PC-3 (cell line): ENCODE data around the gene SRCAP. TPM values are rescaled to one million over a fixed set of nuclear protein-coding genes. Genes with fewer than 3 reads are reported as not detected.

Experiments used
- ATAC-seq: fragments of 200-7000 bp; cut with Tn5 transposase; 2 replicates; pipeline ENCODE4 v1.9.1; 2020; ENCODE audit warnings: mild to moderate bottlenecking, moderate library complexity
- BruUV-seq: library from RNA; stranded (reverse); fragments of 400-500 nt; replicated peaks from 2 replicates; lab custom pipeline; 2021; lab: Mats Ljungman, UMichigan
- CTCF ChIA-PET: fragments of 300-600 bp; sonication (Branson Sonifier 250); formaldehyde crosslinking; loops from one replicate; lab custom pipeline; 2022; ENCODE audit warnings: antibody characterized with exemption; lab: Charles Lee
- POLR2A ChIA-PET: fragments of 300-600 bp; sonication (Branson Sonifier 250); formaldehyde crosslinking; loops from one replicate; lab custom pipeline; 2022; ENCODE audit warnings: antibody characterized with exemption; ENCODE audit not compliant: unreplicated experiment; lab: Charles Lee
- DNase-seq: peaks from one replicate; pipeline ENCODE4 v3.0.0-alpha.2; 2015
- H2AFZ ChIP-seq: fragments of 300-600 bp; sonication (generic); 2 replicates; pipeline ENCODE4 v1.6.0; 2016; ENCODE audit warnings: antibody characterized with exemption, low read length
- H3F3A ChIP-seq: fragments of 300-600 bp; sonication (generic); one replicate; pipeline ENCODE4 v1.6.0; 2017; ENCODE audit warnings: antibody characterized with exemption, low read length, control low read depth, mild to moderate bottlenecking; ENCODE audit not compliant: unreplicated experiment
- H3K27ac ChIP-seq: fragments of 300-600 bp; sonication (generic); 2 replicates; pipeline ENCODE4 v1.5.1; 2016; ENCODE audit warnings: mild to moderate bottlenecking, low read length
- H3K27me3 ChIP-seq: fragments of 300-600 bp; sonication (generic); 2 replicates; pipeline ENCODE4 v1.6.1; 2016; ENCODE audit warnings: low read length, mixed read lengths
- H3K36me3 ChIP-seq: fragments of 300-600 bp; sonication (generic); 2 replicates; pipeline ENCODE4 v1.6.1; 2016; ENCODE audit warnings: low read depth, mixed run types, low read length, mixed read lengths
- H3K4me1 ChIP-seq: fragments of 300-600 bp; sonication (generic); 2 replicates; pipeline ENCODE4 v1.5.1; 2016; ENCODE audit warnings: low read length; ENCODE audit not compliant: insufficient read depth
- H3K4me2 ChIP-seq: fragments of 300-600 bp; sonication (generic); 2 replicates; pipeline ENCODE4 v1.6.0; 2016; ENCODE audit warnings: low read length
- H3K4me3 ChIP-seq: fragments of 300-600 bp; sonication (generic); 2 replicates; pipeline ENCODE4 v1.5.1; 2016; ENCODE audit warnings: mild to moderate bottlenecking, low read length, mixed read lengths
- H3K79me2 ChIP-seq: fragments of 300-600 bp; sonication (generic); 2 replicates; pipeline ENCODE4 v1.6.1; 2017; ENCODE audit warnings: low read length, mixed read lengths
- H3K9ac ChIP-seq: fragments of 300-600 bp; sonication (generic); 2 replicates; pipeline ENCODE4 v1.6.0; 2016; ENCODE audit warnings: mild to moderate bottlenecking, low read length
- H3K9me2 ChIP-seq: fragments of 300-600 bp; sonication (generic); replicated peaks from 2 replicates; pipeline ENCODE4 v1.6.1; 2016; ENCODE audit warnings: mixed run types, low read length, mixed read lengths
- H3K9me3 ChIP-seq: fragments of 300-600 bp; sonication (generic); 2 replicates; pipeline ENCODE4 v1.6.1; 2016; ENCODE audit warnings: low read length, mixed read lengths
- H4K20me1 ChIP-seq: fragments of 300-600 bp; sonication (generic); 2 replicates; pipeline ENCODE4 v1.6.1; 2016; ENCODE audit warnings: low read length, mixed read lengths
- CTCF ChIP-seq: fragments of 300-600 bp; sonication (generic); conservative IDR thresholded peaks from 2 replicates; pipeline ENCODE4 v1.5.1; 2017; ENCODE audit warnings: antibody characterized with exemption, low read depth, mild to moderate bottlenecking, low read length
- EZH2 ChIP-seq: fragments of 300-600 bp; sonication (generic); IDR thresholded peaks from one replicate; pipeline ENCODE4 v1.6.1; 2017; ENCODE audit warnings: antibody characterized with exemption, mild to moderate bottlenecking, low read length; ENCODE audit not compliant: unreplicated experiment
- EZH2phosphoT487 ChIP-seq: fragments of 300-600 bp; sonication (generic); IDR thresholded peaks from 2 replicates; pipeline ENCODE4 v1.6.1; 2018; ENCODE audit warnings: mild to moderate bottlenecking, antibody characterized with exemption, low read length, borderline replicate concordance
- intact Hi-C: fragments of 100-400 bp; cut with micrococcal nuclease; formaldehyde crosslinking; loops from 2 replicates; pipeline ENCODE4 v1.9.0; 2023
- total RNA-seq: library from RNA; depleted of rRNA; stranded (reverse); fragments of >200 nt; gene quantifications from 2 replicates; pipeline ENCODE4 v1.2.3, GENCODE V29; 2014

SRCAP gene
- total RNA-seq, 1 experiment from 2014 or later: 19.0 TPM

- H3K79me2 ChIP-seq: peaks cover 60% of the 10 kb centered on the region
- no peaks in the 10 kb centered on the region for H3K9me3 ChIP-seq
- H3K4me3 ChIP-seq: no peak overlapping the region
- no peaks in the 10 kb centered on the region for H4K20me1 ChIP-seq
- ATAC-seq: no peak
- CTCF ChIA-PET: no interaction called here
- no peaks in the 10 kb centered on the region for H3F3A ChIP-seq
- POLR2A ChIA-PET: no interaction called here
- no peaks in the 10 kb centered on the region for H3K9me2 ChIP-seq
- peaks cover 29% of the 10 kb centered on the region for H3K4me1 ChIP-seq
- no peaks in the 10 kb centered on the region for H3K27me3 ChIP-seq
- peaks cover 67% of the 10 kb centered on the region for H3K36me3 ChIP-seq
- H2AFZ ChIP-seq: no peak overlapping the region
- peak overlapping the region; percentile 44; the same call in 1 of the 2 replicates for H3K4me2 ChIP-seq
- BruUV-seq: no TSS peak
- intact Hi-C loops: no loop called here
- TF ChIP-seq CTCF: no peak
- no peak for TF ChIP-seq EZH2phosphoT487
- TF ChIP-seq EZH2: no peak
- no peak for DNase-seq
- peak overlapping the region; percentile 94 for H3K27ac ChIP-seq
- H3K9ac ChIP-seq: 0 out of 2 replicates have a peak overlapping the region, but pooled peaks have one; percentile 60
These were observed 21.7 kb downstream of the SRCAP start for GRCh38 chr16:30720694-30721093.

GRCh38 chr16:30721167-30721566, 22.2 kb downstream of the SRCAP start:
- POLR2A ChIA-PET: no interaction called here
- peak overlapping the region; percentile 60 for H3K9ac ChIP-seq
- no peaks in the 10 kb centered on the region for H3K9me3 ChIP-seq
- H3K9me2 ChIP-seq: no peaks in the 10 kb centered on the region
- DNase-seq (no peak), ATAC-seq (no peak)
- intact Hi-C loops: no loop called here
- peaks cover 66% of the 10 kb centered on the region for H3K36me3 ChIP-seq
- CTCF ChIA-PET: interaction anchor here (0.6 to 0.8 kb wide), 2 partner anchors 15 to 26 kb away, joined by 3 to 6 read pairs; no protein-coding TSS in a partner anchor
- peaks cover 60% of the 10 kb centered on the region for H3K79me2 ChIP-seq
- H3K4me3 ChIP-seq: no peak overlapping the region
- no peaks in the 10 kb centered on the region for H3K27me3 ChIP-seq
- H3K4me2 ChIP-seq: peak overlapping the region; percentile 44; the same call in 1 of the 2 replicates
- peaks cover 25% of the 10 kb centered on the region for H3K4me1 ChIP-seq
- peak overlapping the region; percentile 94 for H3K27ac ChIP-seq
- TF ChIP-seq EZH2phosphoT487: no peak
- TF ChIP-seq CTCF: no peak
- no peak for TF ChIP-seq EZH2
- no peaks in the 10 kb centered on the region for H3F3A ChIP-seq
- no peaks in the 10 kb centered on the region for H4K20me1 ChIP-seq
- BruUV-seq: no TSS peak
- no peak overlapping the region for H2AFZ ChIP-seq

GRCh38 chr16:30721606-30722005, 22.6 kb downstream of the SRCAP start:
- no peaks in the 10 kb centered on the region for H3K9me3 ChIP-seq
- H3K9me2 ChIP-seq: no peaks in the 10 kb centered on the region
- no TSS peak for BruUV-seq
- no peak overlapping the region for H2AFZ ChIP-seq
- ChIA-PET POLR2A (no interaction called here), CTCF (interaction anchor here (0.6 to 0.8 kb wide), 2 partner anchors 16 to 26 kb away, joined by 3 to 6 read pairs; no protein-coding TSS in a partner anchor)
- TF ChIP-seq EZH2 (no peak), CTCF (no peak), EZH2phosphoT487 (no peak)
- H3K4me2 ChIP-seq: peak overlapping the region; percentile 69
- ATAC-seq (peak; percentile 95), DNase-seq (peak; percentile 91)
- H3K27ac ChIP-seq: peak overlapping the region; percentile 96
- peaks cover 59% of the 10 kb centered on the region for H3K79me2 ChIP-seq
- no peaks in the 10 kb centered on the region for H4K20me1 ChIP-seq
- peaks cover 63% of the 10 kb centered on the region for H3K36me3 ChIP-seq
- H3K4me1 ChIP-seq: peaks cover 25% of the 10 kb centered on the region
- intact Hi-C loops: no loop called here
- H3K9ac ChIP-seq: peak overlapping the region; percentile 71
- no peaks in the 10 kb centered on the region for H3K27me3 ChIP-seq
- no peaks in the 10 kb centered on the region for H3F3A ChIP-seq
- peak overlapping the region; percentile 17; the same call in 1 of the 2 replicates for H3K4me3 ChIP-seq
